GM12874 (cell line): ENCODE results near the gene TTC23.

Experiments
- CTCF ChIP-seq: IDR thresholded peaks from 2 replicates; pipeline ENCODE4 v1.5.1; 2011; ENCODE audit warnings: low read depth, mild to moderate bottlenecking, control low read depth, low read length, moderate library complexity; ENCODE audit not compliant: insufficient read depth

The TTC23 gene

DNA sequence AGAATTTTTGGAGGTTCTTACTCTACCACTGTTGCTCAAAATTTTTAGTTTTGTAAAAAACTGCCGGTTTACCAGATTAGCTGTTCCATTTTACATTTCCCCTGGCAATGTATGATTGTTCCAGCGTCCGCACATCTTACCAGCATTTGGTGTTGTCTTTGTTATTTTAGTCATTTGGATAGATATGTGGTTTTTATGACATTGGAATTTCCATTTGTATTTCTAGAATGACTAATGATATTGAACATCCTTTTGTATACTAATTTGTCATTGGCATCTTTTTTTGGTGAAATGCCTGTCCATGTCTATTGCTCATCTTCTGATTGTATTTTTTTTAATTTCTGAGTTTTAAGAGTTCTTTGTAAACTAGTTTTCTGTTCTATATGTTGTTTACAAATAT, 30.4 kb upstream of the TTC23 start:
- no peak for TF ChIP-seq CTCF

- no peak for TF ChIP-seq CTCF
Observed at GRCh38 chr15:99279290-99279689, 29.9 kb upstream of the TTC23 start.

- no peak for TF ChIP-seq CTCF
Observed at GRCh38 chr15:99275525-99276128, 26.2 kb upstream of the TTC23 start.

DNA sequence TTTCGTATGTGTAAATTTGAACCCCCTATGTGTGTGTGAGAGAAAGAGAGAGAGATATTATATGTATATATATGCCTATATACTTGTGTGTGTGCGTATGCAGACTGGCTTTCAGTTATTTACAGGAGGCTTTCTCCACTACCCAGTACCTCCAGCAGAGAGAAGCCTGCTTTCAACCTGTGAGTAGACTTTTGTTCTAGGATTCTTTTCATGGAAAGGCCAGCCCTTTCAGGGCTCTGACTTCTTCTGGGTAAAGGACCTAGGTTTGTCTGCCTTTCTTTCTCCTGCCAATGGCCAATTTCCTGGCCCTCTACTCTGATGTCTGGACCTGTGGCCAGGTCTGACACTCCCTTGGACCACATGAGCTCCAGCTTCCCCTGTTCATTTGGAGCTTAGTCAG, 25.7 kb upstream of the TTC23 start:
- TF ChIP-seq CTCF, result no peak

DNA sequence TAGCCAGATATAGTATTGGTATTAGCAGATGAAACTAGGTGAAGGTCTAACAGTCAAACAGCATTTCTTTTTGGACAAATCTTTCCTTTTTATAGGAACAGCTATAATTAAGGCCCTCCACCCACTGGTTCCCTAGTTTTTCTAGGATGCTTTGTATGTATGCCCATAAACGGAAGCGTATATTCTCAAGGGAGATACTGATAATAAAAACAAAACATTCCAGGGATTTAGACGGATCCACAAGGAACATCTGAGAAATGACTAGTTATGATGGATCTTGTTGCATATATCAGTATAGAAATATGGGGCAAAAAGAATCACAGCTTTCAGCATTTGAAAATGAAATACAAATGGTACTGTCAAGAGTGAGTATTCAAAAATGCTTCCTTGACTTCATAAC, 24.4 kb upstream of the TTC23 start:
- TF ChIP-seq CTCF, result no peak

DNA sequence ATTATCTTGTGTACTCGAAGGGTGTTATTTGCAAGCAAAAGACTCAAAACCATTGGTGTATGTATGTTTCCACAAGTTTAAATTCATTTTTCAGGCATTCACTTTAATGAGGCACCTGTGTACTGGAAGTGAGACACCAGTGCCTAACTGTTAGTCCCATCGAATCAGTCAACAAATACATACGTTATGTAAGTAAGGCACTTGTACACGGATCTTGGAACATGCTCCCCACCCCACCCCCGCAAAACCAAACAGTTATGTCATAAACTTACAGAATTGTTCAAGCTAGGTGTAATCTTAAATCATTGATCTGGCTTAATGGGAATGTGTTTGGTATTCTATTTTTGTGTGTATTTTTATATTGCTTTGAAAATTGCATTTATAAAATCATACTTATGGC, 19.1 kb upstream of the TTC23 start:
- TF ChIP-seq CTCF, result no peak

- TF ChIP-seq CTCF, result no peak
Observed at GRCh38 chr15:99267957-99268356, 18.6 kb upstream of the TTC23 start.
